Measurements from ENCODE around the gene CRB1. TPM values are rescaled to one million over a fixed set of nuclear protein-coding genes. Genes with fewer than 3 reads are reported as not detected.

CRB1 gene
- polyA plus RNA-seq, 1 experiment = not detected

GRCh38 chr1:197453376-197454058, 185.5 kb downstream of the CRB1 start:
- Histone ChIP-seq H3K27ac (ENCODE audit: low read depth, low read length) (no peak overlapping the region), H3K27me3 (ENCODE audit: control insufficient read depth, insufficient read depth, low read length) (no peaks in the 10 kb centered on the region), H3K4me3 (ENCODE audit: low read depth, low read length) (no peak overlapping the region), H3K9me3 (ENCODE audit: control insufficient read depth, insufficient read depth, low read length) (no peaks in the 10 kb centered on the region)
- ChIA-PET CTCF (no interaction called here), POLR2A (no interaction called here)
- no peak for DNase-seq (ENCODE audit: low read depth, low spot score)
- no peak for TF ChIP-seq CTCF (IDR thresholded peaks at IDR 0.05; ENCODE audit: low read depth, low read length)

- CTCF ChIA-PET = no interaction called here
- H3K4me3 ChIP-seq (ENCODE audit: low read depth, low read length) = no peak overlapping the region
- H3K9me3 ChIP-seq (ENCODE audit: control insufficient read depth, insufficient read depth, low read length) = no peaks in the 10 kb centered on the region
- TF ChIP-seq CTCF (IDR thresholded peaks at IDR 0.05; ENCODE audit: low read depth, low read length) = no peak
- POLR2A ChIA-PET = no interaction called here
- H3K27ac ChIP-seq (ENCODE audit: low read depth, low read length) = no peak overlapping the region
- no peak for DNase-seq (ENCODE audit: low read depth, low spot score)
- H3K27me3 ChIP-seq (ENCODE audit: control insufficient read depth, insufficient read depth, low read length) = no peaks in the 10 kb centered on the region
Observed at GRCh38 chr1:197462539-197462938, 194.5 kb downstream of the CRB1 start.

- no peaks in the 10 kb centered on the region for H3K9me3 ChIP-seq (ENCODE audit: control insufficient read depth, insufficient read depth, low read length)
- no peak overlapping the region for H3K27ac ChIP-seq (ENCODE audit: low read depth, low read length)
- ChIA-PET POLR2A (no interaction called here), CTCF (no interaction called here)
- no peak overlapping the region for H3K4me3 ChIP-seq (ENCODE audit: low read depth, low read length)
- no peaks in the 10 kb centered on the region for H3K27me3 ChIP-seq (ENCODE audit: control insufficient read depth, insufficient read depth, low read length)
- DNase-seq (ENCODE audit: low read depth, low spot score) = no peak
- no peak for TF ChIP-seq CTCF (IDR thresholded peaks at IDR 0.05; ENCODE audit: low read depth, low read length)
Observed at GRCh38 chr1:197463142-197463541, 195.1 kb downstream of the CRB1 start.

GRCh38 chr1:197464044-197464443, 196.0 kb downstream of the CRB1 start:
- H3K27ac ChIP-seq (ENCODE audit: low read depth, low read length) = no peak overlapping the region
- no peak for DNase-seq (ENCODE audit: low read depth, low spot score)
- no peak overlapping the region for H3K4me3 ChIP-seq (ENCODE audit: low read depth, low read length)
- CTCF ChIA-PET = interaction anchor here (0.5 kb wide), 1 partner anchor 13 kb away, joined by 7 read pairs; no protein-coding TSS in a partner anchor
- no peaks in the 10 kb centered on the region for H3K27me3 ChIP-seq (ENCODE audit: control insufficient read depth, insufficient read depth, low read length)
- POLR2A ChIA-PET = no interaction called here
- H3K9me3 ChIP-seq (ENCODE audit: control insufficient read depth, insufficient read depth, low read length) = no peaks in the 10 kb centered on the region
- TF ChIP-seq CTCF (IDR thresholded peaks at IDR 0.05; ENCODE audit: low read depth, low read length) = no peak

GRCh38 chr1:197465528-197466327, 197.7 kb downstream of the CRB1 start:
- no peak overlapping the region for H3K27ac ChIP-seq (ENCODE audit: low read depth, low read length)
- H3K4me3 ChIP-seq (ENCODE audit: low read depth, low read length) = no peak overlapping the region
- no peak for DNase-seq (ENCODE audit: low read depth, low spot score)
- no peaks in the 10 kb centered on the region for H3K9me3 ChIP-seq (ENCODE audit: control insufficient read depth, insufficient read depth, low read length)
- ChIA-PET POLR2A (no interaction called here), CTCF (no interaction called here)
- no peak for TF ChIP-seq CTCF (IDR thresholded peaks at IDR 0.05; ENCODE audit: low read depth, low read length)
- no peaks in the 10 kb centered on the region for H3K27me3 ChIP-seq (ENCODE audit: control insufficient read depth, insufficient read depth, low read length)
